ENCODE measurements around the gene DPH7.
"Not testable (repeated sequence)": the region's sequence is repeated elsewhere in the genome, so short reads cannot be mapped to it uniquely, and the experiment has no call there.

DPH7 gene

DNA sequence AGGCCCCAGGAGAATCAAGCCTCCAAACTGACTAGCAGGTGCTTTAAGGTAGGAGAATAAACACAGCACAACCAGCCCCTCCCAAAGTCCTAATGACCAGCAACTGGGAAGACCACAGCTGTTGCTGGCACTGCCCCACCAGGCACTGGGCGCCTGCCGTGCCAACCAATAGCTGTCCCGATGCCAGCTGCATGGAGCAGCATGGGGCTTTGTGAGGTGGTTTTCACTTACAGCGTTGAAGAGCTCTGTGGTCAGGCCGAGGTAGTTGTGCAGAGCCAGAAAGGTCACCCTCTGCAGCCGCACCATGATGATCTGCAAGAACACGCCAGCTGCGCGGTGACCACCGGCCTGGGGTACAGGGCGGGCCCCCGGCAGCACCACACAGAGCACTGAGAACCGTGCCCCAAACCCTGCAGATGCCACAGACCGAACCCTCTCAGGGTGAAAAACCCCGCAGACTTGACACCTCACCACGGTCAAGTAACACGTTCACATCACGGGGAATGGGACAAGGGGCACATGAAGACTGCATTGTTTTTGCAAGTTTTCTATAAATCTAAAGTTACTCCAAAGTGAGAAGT is 57.2 kb downstream of the DPH7 start:
- DNase-seq (ENCODE audit: low read depth in 2 of 2, low spot score in 1 of 2) = no peak

DNA sequence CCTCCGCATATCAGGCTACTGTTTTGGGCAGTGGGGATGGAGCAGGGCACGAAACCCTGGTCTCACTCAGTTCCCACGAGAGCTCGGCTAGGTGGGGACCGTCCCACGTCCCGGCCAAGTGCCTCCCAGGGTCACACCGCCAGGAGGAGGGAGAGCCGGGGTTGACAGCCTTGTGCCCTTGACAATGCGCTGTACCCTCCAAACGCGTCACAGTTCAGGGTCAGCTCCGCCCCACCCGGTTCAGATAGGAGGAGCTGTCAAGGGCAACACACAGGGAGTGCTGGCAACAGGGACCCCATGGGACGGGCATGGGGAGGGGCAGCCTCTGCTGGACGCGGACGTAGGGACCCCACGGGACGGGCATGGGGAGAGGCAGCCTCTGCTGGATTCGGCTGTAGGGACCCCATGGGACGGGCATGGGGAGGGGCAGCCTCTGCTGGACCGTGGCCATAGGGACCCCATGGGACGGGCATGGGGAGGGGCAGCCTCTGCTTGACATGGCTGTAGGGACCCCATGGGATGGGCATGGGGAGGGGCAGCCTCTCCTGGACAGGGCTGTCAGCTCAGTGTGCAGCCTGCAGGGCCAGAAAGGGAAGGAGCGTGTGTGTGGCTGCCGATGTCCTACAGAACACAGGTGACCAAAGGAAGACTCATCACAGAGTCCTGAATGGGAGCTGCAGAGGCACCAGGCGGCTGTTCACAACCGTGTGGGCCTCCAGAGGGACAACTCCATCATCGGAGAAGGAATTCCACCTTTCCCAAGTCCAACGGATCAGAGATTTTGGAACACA is 57.9 kb downstream of the DPH7 start:
- no peak for DNase-seq (ENCODE audit: low read depth in 2 of 2, low spot score in 1 of 2)

GRCh38 chr9:137519553-137519952 is 59.2 kb downstream of the DPH7 start:
- DNase-seq (ENCODE audit: low read depth in 2 of 2, low spot score in 1 of 2) = no peak

DNA sequence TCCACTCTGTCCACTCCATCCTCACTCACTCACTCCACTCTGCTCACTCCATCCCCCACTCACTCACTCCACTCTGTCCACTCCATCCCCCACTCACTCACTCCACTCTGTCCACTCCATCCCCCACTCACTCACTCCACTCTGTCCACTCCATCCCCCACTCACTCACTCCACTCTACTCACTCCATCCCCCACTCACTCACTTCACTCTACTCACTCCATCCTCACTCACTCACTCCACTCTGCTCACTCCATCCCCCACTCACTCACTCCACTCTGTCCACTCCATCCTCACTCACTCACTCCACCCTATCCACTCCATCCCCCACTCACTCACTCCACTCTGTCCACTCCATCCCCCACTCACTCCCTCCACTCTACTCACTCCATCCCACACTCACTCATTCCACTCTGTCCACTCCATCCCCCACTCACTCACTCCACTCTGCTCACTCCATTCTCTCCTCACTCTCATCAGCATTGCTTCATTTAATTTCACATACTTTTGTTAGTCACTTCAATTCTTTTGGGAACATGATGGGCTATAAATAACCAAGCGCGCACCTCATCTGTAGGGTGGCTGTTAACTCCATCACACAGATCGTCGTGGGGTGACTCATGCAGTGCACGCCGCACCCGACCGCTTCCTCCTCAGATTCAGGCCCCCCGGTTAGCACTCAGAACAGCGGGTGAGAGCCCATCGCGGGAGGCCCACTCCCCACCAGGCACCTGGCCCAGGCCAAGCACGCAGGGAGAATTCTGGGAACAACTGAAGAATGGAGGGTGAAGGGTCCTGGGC is 59.9 kb downstream of the DPH7 start:
- not testable (repeated sequence) for DNase-seq (ENCODE audit: low read depth in 2 of 2, low spot score in 1 of 2)

DNA sequence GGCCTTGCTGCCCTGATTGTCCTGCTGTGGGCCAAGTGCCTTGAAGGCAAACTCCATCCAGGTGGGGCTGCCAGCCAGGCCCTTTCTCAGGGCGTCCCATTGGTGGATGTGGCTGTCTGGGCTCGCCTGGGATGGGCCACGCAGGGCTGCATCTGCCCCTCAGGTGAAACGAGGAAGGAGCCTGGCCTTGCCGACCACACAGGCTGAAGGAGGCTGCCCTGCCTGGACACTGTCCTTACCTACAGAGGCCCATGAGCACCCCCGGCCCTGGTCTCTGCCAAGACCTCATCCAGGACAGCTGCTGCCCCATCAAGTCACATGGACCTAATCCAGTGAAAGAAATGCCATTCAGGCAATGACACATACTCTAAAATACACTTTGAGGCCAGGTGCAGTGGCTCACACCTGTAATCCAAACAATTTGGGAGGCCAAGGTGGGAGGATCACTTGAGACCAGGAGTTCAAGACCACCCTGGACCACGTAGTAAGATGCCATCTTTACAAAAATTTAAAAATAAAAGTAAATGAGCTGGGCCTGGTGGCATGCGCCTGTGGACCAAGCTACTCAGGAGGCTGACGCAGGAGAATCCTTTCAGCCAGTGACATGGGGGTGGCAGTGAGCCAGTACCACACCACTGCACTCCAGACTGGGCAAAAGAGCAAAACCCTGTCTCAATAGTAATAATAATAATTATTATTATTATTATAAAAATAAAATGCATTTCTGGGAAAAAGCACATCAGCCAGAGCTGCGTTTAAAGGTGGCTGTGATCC is 62.4 kb downstream of the DPH7 start:
- DNase-seq (ENCODE audit: low read depth in 2 of 2, low spot score in 1 of 2) = no peak

GRCh38 chr9:137515338-137515724 is 63.4 kb downstream of the DPH7 start:
- no peak for DNase-seq (ENCODE audit: low read depth in 2 of 2, low spot score in 1 of 2)

GRCh38 chr9:137514691-137515337 is 63.9 kb downstream of the DPH7 start:
- no peak for DNase-seq (ENCODE audit: low read depth in 2 of 2, low spot score in 1 of 2)

DNA sequence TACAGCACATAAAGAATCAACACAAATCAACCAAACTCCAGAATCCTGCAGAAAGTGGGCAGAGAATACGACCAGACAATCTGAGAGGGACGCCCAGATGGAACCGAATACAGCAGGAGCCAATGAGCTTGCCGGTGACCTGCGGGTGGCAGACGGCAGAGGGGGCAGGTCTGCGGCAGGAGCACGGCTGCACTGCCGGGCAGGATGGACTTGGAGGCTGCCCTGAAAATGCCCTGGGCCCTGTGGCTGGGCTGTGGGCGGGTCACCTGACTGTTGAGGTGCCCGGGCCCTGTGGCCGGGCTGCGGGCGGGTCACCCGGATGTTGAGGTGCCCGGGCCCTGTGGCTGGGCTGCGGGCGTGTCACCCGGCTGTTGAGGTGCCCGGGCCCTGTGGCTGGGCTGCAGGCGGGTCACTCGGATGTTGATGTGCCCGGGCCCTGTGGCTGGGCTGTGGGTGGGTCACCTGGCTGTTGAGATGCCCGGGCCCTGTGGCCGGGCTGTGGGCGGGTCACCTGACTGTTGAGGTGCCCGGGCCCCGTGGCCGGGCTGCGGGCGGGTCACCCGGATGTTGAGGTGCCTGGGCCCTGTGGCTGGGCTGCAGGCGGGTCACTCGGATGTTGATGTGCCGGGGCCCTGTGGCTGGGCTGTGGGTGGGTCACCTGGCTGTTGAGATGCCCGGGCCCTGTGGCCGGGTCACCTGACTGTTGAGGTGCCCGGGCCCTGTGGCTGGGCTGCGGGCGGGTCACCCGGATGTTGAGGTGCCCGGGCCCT is 64.7 kb downstream of the DPH7 start:
- not testable (repeated sequence) for DNase-seq (ENCODE audit: low read depth in 2 of 2, low spot score in 1 of 2)

DNA sequence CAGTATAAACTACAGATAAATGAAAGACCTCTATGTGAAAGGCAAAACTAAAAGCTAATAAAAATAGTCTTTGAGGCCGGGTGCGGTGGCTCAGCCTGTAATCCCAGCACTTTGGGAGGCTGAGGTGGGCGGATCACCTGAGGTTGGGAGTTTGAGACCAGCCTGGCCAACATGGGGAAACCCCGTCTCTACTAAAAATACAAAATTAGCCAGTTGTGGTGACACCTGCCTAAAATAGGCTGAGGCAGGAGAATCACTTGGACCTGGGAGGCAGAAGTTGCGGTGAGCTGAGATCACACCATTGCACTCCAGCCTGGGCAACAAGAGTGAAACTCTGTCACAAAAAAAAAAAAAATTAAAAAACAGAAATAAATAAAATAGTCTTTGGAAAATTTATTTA is 65.6 kb downstream of the DPH7 start:
- DNase-seq (ENCODE audit: low read depth in 2 of 2, low spot score in 1 of 2) = not testable (repeated sequence)

DNA sequence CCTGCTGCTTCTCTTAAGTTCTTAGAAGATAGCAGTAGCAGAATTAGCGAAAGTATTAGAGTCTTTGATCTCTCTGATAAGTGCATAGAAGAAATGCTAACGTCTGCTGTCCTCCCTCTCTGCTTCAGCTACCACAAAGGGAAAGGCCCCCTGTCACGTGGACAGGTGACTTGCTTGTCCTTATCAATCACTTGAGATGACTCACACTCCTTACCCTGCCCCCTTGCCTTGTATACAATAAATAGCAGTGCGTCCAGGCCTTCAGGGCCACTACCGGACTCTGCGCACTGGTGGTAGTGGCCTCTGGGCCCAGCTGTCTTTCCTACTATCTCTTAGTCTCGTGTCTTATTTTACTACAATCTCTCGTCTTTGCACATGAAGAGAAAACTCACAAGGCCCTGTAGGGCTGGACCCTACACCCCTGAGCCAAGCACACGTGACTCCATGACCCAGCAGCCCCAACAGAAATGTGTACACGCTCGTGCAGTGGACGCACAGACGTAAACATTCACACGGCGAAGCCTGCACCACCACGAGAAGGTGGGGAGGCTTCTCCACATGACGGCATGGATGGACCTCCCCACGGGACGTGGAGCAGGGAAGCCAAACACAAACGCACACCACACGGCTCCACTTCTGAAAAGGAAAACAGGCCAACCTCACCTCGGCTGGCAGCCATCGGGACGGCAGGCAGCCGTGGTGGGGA is 66.8 kb downstream of the DPH7 start:
- DNase-seq (ENCODE audit: low read depth in 2 of 2, low spot score in 1 of 2) = no peak

DNA sequence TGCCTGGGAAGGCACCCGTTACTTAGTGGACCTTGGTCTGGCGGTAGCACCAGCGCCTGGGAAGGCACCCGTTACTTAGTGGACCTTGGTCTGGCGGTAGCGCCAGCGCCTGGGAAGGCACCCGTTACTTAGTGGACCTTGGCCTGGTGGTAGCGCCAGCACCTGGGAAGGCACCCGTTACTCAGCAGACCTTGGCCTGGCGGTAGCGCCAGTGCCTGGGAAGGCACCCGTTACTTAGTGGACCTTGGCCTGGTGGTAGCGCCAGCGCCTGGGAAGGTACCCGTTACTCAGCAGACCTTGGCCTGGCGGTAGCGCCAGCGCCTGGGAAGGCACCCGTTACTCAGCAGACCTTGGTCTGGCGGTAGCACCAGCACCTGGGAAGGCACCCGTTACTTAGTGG is 67.6 kb downstream of the DPH7 start:
- DNase-seq (ENCODE audit: low read depth in 2 of 2, low spot score in 1 of 2) = not testable (repeated sequence)

GRCh38 chr9:137509198-137509597 is 69.5 kb downstream of the DPH7 start:
- DNase-seq (ENCODE audit: low read depth in 2 of 2, low spot score in 1 of 2) = no peak

- no peak for DNase-seq (ENCODE audit: low read depth in 2 of 2, low spot score in 1 of 2)
These were observed 72.0 kb downstream of the DPH7 start for GRCh38 chr9:137506702-137507171.

GRCh38 chr9:137506274-137506673 is 72.5 kb downstream of the DPH7 start:
- DNase-seq (ENCODE audit: low read depth in 2 of 2, low spot score in 1 of 2) = no peak

DNA sequence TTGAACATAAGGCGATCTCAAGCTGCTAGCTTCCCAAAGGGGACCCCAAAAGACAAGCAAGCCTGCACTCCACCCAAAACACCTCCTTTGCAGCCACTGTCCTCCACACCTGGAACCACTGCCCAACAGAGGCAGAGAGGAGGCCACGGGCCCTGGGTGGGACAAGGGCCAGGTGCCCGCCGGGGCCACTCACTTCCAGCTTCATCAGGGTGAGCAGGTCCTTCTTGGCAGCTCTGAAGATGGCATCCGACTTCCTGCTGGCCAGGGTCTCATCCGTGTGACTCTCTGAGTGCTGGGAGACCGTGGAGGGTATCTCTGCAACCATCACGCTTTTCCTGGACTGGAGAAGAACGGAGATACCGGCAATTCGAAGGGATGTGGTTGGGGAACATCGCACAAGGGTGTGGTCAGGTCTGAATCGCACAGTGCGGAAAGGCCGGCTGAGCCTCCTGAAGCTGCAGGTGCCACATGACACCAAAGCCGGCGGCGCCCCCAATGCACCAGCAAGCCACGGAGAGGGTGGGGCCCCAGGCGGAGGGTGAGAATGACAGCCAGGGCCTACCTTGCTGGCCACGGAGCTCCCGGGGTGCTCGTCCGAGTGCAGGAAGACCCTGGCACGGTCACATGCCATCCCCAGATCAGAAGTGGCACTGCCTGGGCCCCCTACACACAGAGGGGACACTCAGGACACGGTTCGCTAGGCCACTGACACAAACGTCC is 73.1 kb downstream of the DPH7 start:
- no peak for DNase-seq (ENCODE audit: low read depth in 2 of 2, low spot score in 1 of 2)
